BE2C (cell line): ENCODE measurements around the gene MARCO.
"Not testable (repeated sequence)": the region's sequence is repeated elsewhere in the genome, so short reads cannot be mapped to it uniquely, and the experiment has no call there.

Experiments
- DNase-seq: peaks from one replicate; pipeline ENCODE4 v3.0.0-alpha.2; 2020
- H3K27me3 ChIP-seq: fragments of 250-450 bp; sonication (Bioruptor Pico); 2 replicates; pipeline ENCODE4 v1.5.1; 2020; ENCODE audit warnings: mild to moderate bottlenecking
- H3K36me3 ChIP-seq: fragments of 250-450 bp; sonication (Bioruptor Pico); 2 replicates; pipeline ENCODE4 v1.5.1; 2020; ENCODE audit warnings: mild to moderate bottlenecking
- H3K4me1 ChIP-seq: fragments of 250-450 bp; sonication (Bioruptor Pico); 2 replicates; pipeline ENCODE4 v1.5.1; 2020
- H3K4me3 ChIP-seq: 2 replicates; pipeline ENCODE4 v1.5.1; 2011; ENCODE audit warnings: low read depth, low read length
- H3K9me3 ChIP-seq: fragments of 250-450 bp; sonication (Bioruptor Pico); 2 replicates; pipeline ENCODE4 v1.5.1; 2020
- TF ChIP-seq, protein P1 (sequence below): IDR thresholded peaks from 2 replicates; pipeline ENCODE4 v1.5.1; 2012; ENCODE audit warnings: mild to moderate bottlenecking, low read depth, low read length

MARCO gene

DNA sequence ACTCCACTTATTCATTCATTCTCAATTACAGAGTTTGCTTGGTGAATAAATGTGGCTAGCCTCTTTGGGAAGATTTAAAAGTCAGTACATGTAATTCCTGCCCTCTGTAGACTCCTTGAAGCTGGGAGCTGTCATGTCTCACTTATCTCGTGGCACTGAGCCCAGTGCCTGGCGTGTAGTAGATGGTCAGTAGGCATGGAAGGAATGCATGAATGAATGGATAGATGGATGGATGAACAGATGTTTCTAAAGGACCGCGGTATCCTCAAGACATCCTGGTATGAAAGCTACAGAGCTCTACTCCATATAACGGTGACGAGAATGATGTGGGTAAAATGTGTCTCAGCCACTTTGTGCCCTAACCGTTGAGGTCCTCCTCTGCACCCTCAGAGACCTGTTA, 83.0 kb downstream of the MARCO start:
- Histone ChIP-seq H3K9me3 (no peaks in the 10 kb centered on the region), H3K4me3 (no peak overlapping the region), H3K27me3 (no peaks in the 10 kb centered on the region), H3K36me3 (no peaks in the 10 kb centered on the region), H3K4me1 (no peaks in the 10 kb centered on the region)
- no peak for DNase-seq
- TF ChIP-seq, protein P1, sequence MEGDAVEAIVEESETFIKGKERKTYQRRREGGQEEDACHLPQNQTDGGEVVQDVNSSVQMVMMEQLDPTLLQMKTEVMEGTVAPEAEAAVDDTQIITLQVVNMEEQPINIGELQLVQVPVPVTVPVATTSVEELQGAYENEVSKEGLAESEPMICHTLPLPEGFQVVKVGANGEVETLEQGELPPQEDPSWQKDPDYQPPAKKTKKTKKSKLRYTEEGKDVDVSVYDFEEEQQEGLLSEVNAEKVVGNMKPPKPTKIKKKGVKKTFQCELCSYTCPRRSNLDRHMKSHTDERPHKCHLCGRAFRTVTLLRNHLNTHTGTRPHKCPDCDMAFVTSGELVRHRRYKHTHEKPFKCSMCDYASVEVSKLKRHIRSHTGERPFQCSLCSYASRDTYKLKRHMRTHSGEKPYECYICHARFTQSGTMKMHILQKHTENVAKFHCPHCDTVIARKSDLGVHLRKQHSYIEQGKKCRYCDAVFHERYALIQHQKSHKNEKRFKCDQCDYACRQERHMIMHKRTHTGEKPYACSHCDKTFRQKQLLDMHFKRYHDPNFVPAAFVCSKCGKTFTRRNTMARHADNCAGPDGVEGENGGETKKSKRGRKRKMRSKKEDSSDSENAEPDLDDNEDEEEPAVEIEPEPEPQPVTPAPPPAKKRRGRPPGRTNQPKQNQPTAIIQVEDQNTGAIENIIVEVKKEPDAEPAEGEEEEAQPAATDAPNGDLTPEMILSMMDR, result no peak

DNA sequence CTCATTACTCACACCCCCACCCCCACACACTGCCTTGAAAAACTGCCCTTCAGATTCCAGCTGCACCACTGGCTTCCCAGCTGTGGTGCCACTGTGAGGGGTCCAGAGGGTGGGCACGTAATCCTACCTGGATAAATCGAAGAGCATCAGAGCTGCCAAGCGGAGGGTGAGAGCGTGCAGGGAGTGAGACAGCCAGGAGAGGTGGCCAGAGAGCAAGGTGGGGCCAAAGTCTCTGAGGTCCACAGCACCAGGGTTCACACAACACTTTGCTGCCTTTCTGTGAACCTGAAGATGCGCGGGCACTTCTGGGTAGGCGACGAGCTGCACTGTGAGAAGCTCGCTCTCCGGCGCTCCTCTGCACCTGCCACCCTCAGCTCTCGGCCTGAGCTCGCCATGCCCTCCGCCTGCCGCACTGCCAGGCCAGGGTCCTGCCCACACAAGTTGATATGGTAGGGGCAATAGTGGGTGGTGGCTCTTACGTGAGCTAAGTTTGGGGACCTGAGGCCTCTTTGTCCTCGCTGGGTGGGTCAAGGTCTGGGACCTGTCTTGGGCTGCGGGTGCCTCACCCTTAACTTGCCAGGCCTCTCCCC, 83.9 kb downstream of the MARCO start:
- H3K36me3 ChIP-seq, result no peaks in the 10 kb centered on the region
- no peaks in the 10 kb centered on the region for H3K9me3 ChIP-seq
- TF ChIP-seq, protein P1, result no peak
- H3K4me1 ChIP-seq, result no peaks in the 10 kb centered on the region
- no peak overlapping the region for H3K4me3 ChIP-seq
- no peaks in the 10 kb centered on the region for H3K27me3 ChIP-seq
- no peak for DNase-seq

- Histone ChIP-seq H3K4me3 (no peak overlapping the region), H3K36me3 (no peaks in the 10 kb centered on the region), H3K4me1 (no peaks in the 10 kb centered on the region), H3K27me3 (no peaks in the 10 kb centered on the region), H3K9me3 (no peaks in the 10 kb centered on the region)
- TF ChIP-seq, protein P1, result no peak
- no peak for DNase-seq
Measured at GRCh38 chr2:119026890-119027289, 84.9 kb downstream of the MARCO start.

DNA sequence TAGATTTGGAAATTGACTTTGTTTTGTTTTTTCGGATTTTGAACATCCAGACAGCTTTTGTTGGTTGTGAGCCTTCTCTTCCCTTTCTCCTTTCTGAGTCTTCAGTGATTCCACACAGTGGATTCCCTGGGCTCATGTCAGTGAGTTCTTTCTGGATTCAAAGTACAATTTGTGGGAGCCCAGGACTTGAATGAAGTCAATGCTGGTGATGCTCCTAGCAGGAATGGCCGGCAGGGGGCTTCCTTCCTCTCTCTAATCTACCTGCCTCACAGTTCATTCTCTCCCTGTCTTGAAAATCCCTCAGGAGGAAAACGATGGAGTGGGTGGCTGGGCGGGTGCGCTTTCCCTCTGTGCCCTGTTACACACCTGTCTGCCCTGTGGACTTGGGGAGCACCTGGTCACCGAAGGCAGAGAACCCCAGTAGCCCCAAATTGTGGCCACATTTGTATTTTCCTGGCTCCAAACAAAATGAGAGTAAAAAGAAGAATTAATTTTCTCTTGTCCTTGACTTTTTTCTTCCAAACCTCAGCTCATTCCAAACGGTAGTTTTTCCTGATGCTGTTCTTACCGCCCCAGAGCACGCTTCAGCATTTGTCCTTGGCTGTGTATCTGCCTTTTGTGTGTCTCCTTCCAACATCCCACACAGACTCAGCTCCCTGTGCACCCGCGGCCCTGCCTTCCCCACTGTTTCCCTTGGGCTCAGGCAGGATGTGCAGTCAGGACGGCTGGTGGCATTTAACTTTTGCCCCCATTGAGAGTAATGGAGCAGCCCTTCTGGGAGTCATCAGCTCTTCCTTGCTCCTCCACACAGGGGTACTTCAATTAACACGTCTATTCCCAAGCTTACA, 86.6 kb downstream of the MARCO start:
- TF ChIP-seq, protein P1, result peak; percentile 56
- peak; percentile 32 for DNase-seq
- H3K4me1 ChIP-seq, result no peaks in the 10 kb centered on the region

DNA sequence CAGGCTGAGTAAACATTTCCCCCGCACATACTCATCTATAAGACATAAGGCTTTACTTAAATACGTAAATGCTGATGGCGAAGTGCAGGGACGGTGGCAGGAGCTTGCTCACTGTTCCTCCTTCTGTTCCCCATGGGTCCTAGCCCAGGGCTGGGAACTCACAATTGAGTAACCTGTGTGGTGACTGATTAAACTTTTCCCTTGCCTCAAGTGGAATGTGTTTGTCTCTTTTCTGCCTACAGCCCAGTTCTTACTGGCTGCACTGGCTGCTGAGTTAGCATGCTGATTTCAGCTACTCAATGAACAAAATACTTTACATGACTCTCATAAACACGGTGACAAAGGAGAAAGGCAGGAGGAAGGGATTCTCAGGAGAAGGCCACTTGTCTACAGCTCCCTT, 87.3 kb downstream of the MARCO start:
- H3K4me3 ChIP-seq, result no peak overlapping the region
- TF ChIP-seq, protein P1, result no peak
- H3K36me3 ChIP-seq, result no peaks in the 10 kb centered on the region
- no peaks in the 10 kb centered on the region for H3K9me3 ChIP-seq
- H3K27me3 ChIP-seq, result no peaks in the 10 kb centered on the region
- H3K4me1 ChIP-seq, result no peaks in the 10 kb centered on the region
- DNase-seq, result no peak

More for the DNA sequence above, 86.6 kb downstream of the MARCO start:
- H3K4me3 ChIP-seq, result no peak overlapping the region
- no peaks in the 10 kb centered on the region for H3K27me3 ChIP-seq
- H3K36me3 ChIP-seq, result no peaks in the 10 kb centered on the region
- H3K9me3 ChIP-seq, result no peaks in the 10 kb centered on the region

DNA sequence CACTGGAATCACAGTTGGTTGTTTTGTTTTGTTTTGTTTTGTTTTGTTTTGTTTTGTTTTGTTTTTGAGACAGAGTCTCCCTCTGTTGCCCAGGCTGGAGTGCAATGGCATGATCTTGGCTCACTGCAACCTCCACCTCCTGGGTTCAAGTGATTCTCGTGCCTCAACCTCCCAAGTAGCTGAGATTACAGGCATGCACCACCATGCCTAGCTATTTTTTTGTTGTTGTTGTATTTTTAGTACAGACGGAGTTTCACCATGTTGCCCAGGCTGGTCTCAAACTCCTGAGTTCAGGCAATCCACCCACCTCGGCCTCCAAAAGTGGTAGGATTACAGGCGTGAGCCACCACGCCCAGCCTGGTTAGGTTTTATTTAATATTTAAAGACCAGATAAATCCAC, 95.9 kb downstream of the MARCO start:
- H3K4me1 ChIP-seq, DNase-seq, H3K9me3 ChIP-seq, H3K27me3 ChIP-seq, H3K4me3 ChIP-seq, H3K36me3 ChIP-seq: not testable (repeated sequence)
